Vagina (tissue), 2 donors: Measurements from ENCODE around the gene CACHD1.

Experiments used
- POLR2A ChIP-seq, 2 donors: fragments of 450-650 bp; IDR thresholded peaks; one replicate each; pipeline ENCODE4 v1.6.1; 2017; ENCODE audit warnings: antibody characterized with exemption in 2 of 2, mild to moderate bottlenecking in 2 of 2, moderate library complexity in 2 of 2
- TF ChIP-seq, protein P1 (sequence below), 3 experiments: fragments of 450-650 bp in 2 of 3; fragments of 200-600 bp in 1 of 3; sonication (generic) in 1 of 3; IDR thresholded peaks; one replicate each; pipeline ENCODE4 v1.5.1; 2017 to 2019; ENCODE audit warnings: antibody characterized with exemption in 3 of 3, mild to moderate bottlenecking in 2 of 3, moderate library complexity in 2 of 3

DNA sequence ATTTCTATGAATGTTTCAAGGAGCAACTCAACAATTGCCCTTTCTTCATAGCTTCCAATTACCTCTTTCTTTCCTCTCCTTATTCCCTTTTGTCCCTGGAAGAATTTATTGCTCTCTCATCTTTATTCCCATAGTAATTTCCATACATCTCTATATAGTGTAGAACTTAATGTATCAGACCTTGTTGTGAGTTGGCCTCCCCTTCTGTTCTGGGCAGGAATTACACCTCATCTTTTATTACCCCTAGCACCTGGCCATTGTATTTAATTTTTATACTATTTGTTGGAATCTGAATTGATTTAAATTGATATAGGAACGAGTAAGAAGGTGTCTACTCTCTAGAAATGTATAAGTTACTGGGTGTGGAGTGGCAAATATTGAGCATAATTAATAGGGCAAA, 114.5 kb downstream of the CACHD1 start:
- TF ChIP-seq, protein P1, sequence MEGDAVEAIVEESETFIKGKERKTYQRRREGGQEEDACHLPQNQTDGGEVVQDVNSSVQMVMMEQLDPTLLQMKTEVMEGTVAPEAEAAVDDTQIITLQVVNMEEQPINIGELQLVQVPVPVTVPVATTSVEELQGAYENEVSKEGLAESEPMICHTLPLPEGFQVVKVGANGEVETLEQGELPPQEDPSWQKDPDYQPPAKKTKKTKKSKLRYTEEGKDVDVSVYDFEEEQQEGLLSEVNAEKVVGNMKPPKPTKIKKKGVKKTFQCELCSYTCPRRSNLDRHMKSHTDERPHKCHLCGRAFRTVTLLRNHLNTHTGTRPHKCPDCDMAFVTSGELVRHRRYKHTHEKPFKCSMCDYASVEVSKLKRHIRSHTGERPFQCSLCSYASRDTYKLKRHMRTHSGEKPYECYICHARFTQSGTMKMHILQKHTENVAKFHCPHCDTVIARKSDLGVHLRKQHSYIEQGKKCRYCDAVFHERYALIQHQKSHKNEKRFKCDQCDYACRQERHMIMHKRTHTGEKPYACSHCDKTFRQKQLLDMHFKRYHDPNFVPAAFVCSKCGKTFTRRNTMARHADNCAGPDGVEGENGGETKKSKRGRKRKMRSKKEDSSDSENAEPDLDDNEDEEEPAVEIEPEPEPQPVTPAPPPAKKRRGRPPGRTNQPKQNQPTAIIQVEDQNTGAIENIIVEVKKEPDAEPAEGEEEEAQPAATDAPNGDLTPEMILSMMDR (IDR thresholded peaks at IDR 0.05), result no peak
- no peak for TF ChIP-seq POLR2A (IDR thresholded peaks at IDR 0.05)
